HG03575 (cell line): ENCODE results near the gene PTOV1.

ENCODE experiments used
- ATAC-seq: cut with Tn5 transposase; IDR thresholded peaks from one replicate; pipeline ENCODE4 v1.9.1; 2021; ENCODE audit not compliant: unreplicated experiment, insufficient number of reproducible peaks, low FRiP score; ENCODE audit errors: extremely low read depth

Gene PTOV1

GRCh38 chr19:49839713-49840112 is 11.2 kb upstream of the PTOV1 start:
- ATAC-seq: no peak

DNA sequence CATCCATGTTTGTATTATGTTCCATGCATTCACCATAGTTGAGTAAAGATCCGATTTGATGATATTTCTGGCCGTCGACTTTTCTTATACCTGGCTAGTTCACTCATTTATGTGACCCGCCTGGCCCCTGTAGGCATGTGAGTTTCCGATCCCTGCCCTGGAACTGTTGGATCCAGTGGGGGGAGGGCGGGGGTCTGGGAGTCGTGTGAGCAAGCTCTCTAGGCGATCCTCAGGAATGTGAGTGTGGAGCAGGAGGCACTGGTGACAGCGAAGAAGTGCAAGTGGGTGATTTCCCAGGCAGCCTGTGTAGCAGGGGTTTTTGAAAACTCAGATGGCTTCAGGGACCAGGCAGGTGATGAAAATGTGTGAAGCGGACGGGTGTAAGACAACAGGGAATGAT is 10.6 kb upstream of the PTOV1 start:
- no peak for ATAC-seq

DNA sequence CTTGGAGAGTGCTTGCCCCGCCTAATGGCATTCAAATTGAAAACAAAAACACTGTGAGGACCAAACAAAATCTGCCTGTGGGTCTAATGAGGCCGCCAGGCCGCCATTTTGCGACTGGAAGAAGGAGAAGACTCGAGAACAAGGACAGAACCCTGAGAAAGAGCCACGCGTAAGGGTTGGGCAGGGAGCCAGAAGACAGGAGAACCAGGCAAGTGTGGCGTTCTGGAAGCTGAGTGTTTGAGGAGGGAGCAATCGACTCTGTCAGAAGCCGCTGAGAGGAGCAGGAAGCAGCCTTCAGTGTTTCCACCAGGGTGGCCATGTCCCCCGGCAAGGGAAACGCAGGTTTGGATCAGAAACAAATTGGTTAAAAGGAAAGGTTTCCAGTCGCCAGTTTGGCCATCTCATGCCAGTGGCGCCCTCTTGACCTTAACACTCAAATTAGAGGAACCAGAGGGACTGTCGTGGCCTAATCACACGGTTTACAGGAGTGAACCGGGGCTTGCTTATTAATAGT is 10.2 kb upstream of the PTOV1 start:
- no peak for ATAC-seq

- no peak for ATAC-seq
Observed at GRCh38 chr19:49843265-49843664, 7.7 kb upstream of the PTOV1 start.

DNA sequence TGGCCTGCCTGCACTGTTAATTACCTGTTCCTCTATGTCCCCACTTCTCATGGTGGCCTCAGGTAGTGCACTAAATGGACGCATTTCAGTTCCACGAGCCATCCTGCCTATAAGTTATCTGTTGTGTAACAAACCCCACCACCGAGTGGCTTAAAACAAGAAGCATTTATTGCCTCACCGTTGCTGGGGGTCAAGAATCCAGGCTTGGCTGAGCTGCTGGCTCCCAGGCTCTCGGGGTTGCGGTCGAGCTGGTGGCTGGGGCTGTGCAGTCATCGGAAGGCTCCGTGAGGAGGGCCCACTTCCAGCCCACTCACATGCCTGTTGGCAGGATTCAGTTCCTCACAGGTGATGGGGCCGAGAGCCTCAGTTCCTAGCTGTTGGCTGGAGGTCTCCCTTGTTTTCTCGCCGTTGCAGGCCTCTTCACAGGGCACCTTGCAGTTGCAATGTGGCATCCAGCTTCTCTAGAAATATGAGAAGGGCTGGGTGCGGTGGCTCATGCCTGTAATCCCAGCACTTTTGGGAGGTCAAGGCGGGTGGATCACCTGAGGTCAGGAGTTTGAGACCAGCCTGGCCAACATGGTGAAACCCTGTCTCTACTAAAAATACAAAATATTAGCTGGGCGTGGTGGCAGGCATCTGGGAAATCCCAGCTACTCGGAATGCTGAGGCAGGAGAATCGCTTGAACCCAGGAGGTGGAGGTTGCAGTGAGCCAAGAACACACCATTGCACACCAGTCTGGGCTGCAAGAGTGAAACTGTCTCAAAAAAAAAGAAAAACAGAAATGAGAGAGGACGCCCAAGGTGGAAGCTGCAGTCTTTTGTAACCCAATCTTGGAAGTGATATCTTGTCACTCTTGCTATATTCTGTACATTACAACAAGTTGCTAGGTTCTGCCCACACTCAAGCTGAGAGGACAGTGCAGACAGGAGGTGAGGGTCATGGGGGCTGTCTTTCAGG is 6.5 kb upstream of the PTOV1 start:
- no peak for ATAC-seq

DNA sequence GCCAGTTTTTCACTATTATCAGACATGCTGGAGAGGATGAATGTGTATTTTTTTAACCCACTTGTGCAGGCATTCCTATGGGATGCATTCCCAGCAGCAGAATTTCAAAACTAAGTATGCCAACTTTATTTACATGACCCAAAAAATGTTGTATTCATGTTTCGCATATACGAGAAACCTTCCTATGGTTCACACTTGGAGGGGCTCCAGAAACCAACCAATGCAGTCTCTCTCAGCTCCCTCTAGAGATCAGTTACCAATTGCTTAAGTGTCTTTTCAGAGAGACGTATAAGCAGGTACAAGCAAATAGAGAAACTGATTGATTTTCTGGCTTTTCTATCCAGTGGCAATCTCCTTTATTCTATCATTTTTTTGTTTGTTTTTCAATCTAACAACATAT is 5.5 kb upstream of the PTOV1 start:
- ATAC-seq: no peak

- no peak for ATAC-seq
Observed at GRCh38 chr19:49846408-49846807, 4.6 kb upstream of the PTOV1 start.

- ATAC-seq: no peak
Observed at GRCh38 chr19:49847731-49848696, 2.9 kb upstream of the PTOV1 start.

GRCh38 chr19:49848938-49849337 is 2.0 kb upstream of the PTOV1 start:
- no peak for ATAC-seq

DNA sequence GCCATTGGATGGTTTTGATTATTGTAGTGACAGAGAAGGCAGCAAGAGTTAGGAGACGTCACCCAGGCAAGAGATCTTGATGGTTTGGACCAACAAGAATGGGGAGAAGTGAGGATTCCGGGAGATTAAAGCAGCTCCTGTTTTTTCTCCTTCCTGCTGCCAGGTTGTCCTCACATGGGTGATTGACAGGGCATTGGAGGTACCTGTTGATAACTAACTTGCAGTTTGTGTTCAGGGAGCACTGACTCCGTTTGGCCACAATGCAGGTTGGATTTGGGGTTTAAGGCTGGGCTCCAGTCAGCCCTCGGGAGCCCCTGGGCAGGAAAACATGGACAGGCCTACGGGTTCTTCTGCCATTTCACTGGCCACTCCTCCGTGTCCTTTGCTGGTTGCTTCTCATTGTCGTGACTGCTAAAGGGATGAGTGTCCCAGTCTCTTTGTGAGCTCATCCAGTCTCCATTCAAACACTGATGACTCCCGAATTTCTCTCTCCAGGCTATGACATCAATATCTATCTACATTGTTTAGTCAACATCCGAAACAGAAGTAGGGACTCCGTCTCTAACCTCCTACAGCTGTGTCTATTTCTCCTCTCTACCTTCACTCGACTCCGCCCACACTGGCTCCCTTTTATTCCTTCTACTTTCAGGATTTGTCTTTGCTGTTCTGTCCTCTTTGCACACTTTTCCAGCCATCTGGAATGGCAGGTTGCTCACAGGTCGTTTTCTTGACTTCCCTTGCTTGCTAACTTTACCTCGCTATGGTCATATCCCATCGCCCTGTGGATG is 1.3 kb upstream of the PTOV1 start:
- no peak for ATAC-seq

DNA sequence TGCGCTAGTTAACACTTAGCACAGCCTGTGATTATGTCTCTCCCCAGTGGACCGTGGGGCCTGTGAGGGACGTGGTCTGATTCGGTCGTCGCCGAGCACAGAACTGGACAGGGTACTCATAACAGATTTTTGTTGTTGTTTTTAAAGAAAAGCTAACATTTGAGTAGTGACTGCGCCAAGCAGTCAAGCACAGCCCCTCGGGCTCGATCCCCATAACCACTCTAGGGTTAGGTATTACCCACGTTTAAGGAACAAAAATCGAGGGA is 805 bp upstream of the PTOV1 start:
- ATAC-seq: no peak

DNA sequence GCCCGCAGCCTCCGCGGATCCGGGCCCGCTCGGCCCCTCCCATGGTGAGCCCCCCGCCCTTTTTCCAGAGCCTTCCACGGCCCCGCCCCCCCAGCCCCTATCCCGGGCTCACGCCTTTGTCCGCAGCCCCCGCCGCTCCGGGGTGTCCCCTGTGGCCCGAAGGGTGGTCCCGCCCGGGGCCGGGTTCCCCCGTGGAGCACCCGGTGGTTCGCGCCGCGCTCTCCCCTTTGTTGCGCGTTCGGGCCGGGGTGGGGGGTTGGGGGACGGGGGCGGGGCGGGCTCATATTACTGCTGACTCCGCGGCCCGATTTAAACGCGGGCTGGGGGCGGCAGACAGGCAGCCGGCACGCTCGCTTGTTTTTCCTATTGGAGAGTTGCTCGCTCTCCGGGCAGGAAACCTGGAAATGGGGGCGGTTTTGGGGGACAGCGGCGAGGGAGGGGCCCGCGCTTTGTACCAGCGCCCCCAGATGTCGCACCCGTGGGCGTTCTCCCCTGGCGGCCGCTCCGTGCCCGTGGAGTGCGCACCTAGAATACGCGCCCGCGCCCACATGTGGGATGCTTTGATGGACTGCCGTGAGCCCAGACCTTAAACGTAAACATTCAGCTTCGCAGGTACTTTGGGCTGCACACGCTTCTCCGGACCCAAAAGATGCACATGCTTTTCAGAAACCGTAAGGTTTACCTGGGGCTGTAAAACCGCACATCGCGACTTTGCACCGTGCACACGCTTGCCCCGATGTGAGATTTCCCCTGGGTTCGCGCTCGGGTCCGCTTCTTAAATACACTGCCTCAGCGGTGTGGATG is 699 bp downstream of the PTOV1 start:
- ATAC-seq: no peak

- no peak for ATAC-seq
Observed at GRCh38 chr19:49852631-49853126, 1.7 kb downstream of the PTOV1 start.

- ATAC-seq: no peak
Observed at GRCh38 chr19:49853852-49854377, 3.0 kb downstream of the PTOV1 start.

DNA sequence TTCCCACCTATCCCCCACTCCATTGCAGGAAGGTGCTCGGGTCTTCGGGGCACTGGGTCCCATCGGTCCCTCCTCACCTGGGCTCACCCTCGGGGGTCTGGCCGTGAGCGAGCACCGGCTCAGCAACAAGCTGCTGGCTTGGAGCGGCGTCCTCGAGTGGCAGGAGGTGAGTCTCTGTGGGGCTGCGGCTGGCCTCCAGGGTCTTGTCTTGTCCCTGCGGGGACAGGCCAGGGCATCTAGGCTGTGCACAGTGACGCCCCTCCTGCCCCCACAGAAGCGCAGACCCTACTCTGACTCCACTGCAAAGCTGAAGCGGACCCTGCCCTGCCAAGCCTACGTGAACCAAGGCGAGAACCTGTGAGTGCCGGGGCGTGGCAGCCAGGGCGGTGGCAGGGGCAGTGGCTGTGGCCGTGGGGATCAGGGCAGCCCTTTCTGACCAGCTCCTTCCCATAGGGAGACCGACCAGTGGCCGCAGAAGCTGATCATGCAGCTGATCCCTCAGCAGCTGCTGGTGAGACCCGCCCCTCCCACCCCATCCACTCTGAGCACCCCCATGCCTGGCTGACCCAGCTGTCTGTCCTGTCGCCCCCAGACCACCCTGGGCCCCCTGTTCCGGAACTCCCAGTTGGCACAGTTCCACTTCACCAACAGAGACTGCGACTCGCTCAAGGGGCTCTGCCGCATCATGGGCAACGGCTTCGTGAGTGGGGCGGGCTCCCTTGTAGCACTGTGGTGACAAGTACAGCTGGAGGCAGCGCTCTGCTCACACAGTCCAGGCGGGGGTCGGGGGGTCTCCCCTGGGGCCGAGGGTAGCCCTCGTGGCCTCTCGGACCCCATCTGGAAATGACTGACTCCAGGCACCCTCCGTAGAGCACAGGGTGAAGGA is 3.7 kb downstream of the PTOV1 start:
- ATAC-seq: no peak

DNA sequence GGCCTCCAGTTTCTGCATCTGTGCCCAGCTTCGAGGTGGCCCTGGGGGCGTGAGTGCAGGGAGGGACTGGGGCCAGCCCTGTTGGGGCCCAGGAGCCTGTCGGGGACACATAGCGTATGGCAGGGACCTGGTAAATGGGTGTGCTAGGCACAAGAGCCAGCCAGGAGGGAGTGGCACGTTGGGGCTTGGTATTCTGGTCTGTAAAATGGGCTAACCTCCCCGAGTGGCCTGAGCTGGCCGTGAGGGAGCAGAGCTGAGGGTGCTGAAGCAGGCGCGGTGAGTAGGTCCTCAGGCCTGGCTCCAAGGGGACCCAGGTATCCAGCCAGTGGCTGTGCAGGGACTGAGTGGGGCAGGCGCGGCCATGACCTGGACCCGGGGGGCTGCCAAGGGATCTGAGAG is 4.3 kb downstream of the PTOV1 start:
- no peak for ATAC-seq
